GM21576 (cell line): ENCODE results near the gene ASB5.
"Not testable (repeated sequence)": the region's sequence is repeated elsewhere in the genome, so short reads cannot be mapped to it uniquely, and the experiment has no call there.

ENCODE experiments used
- ATAC-seq: cut with Tn5 transposase; IDR thresholded peaks from one replicate; pipeline ENCODE4 v1.9.1; 2021; ENCODE audit warnings: mild to moderate bottlenecking, moderate library complexity; ENCODE audit not compliant: unreplicated experiment

ASB5 gene

DNA sequence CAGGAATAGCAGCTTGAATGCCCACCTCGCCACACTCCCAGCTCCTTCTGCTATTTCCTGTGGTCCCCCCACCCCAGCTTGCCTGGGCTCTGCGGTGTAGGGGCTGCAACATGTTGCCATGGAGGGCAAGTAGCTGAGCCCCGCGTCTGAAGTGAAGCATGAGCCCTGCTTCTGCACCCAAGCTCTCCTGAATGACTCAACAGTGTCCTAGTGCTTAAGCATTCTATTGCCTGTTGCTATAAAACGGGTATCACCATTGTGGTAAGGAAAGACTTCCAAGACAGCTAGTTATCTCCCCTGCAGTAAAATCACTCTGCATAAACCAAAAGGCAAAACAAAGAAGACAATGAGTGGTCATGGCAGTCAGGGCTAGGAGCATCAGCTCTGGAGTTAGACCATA is 42.3 kb downstream of the ASB5 start:
- no peak for ATAC-seq

DNA sequence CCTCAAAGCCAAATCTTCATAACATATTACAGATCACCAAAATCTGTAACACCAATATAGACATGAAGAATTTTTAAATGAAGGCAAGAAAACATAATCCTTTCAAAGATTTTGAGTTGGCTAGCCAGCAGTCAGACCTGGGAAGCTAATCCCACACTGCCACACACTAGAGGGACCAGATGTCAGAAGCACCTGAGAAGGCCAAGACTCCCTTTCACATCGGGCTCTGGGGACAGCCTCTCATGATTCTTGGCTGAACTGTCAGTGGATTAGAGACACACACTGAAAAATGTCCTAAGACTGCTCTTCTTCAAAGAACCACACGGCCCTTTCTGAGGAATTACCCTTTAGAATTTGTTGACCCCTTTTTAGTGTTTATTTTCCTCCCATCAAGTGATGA is 45.5 kb downstream of the ASB5 start:
- ATAC-seq = no peak

DNA sequence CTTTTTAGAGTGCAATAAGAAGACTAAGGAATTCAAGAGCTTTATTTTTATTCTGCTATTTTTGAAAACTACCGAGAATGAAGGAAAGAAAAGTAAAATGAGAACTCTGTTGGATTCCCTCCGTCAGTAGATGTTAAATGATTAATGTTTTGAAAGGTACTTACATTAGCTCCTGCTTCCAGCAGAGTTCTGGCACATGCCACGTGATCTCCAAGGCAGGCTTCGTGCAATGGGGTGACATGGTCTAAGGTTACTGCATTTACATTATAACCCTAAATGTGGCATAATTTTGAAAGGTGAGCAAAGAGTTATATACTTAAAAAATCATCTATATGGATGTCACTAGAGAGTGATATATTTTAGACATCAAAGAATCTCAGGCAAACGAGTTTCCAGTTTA is 46.9 kb downstream of the ASB5 start:
- no peak for ATAC-seq

DNA sequence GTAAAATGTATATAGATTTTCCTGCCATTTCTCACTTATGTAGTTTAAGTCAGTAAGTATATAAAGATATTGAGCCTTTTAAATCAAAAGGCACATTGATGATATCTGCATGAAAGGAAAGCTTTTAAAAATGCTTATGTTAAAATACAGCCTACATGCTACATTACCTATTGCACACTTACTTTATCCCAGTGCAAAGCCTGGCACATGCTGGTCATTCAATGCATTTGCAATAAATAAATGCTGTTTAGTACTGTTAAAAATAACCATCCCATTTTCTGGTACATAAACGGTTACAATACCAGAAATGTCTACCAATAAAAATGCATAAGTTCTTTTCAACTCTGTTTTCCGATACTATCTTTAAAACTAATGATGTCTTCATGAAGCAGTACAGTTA is 51.5 kb downstream of the ASB5 start:
- no peak for ATAC-seq

DNA sequence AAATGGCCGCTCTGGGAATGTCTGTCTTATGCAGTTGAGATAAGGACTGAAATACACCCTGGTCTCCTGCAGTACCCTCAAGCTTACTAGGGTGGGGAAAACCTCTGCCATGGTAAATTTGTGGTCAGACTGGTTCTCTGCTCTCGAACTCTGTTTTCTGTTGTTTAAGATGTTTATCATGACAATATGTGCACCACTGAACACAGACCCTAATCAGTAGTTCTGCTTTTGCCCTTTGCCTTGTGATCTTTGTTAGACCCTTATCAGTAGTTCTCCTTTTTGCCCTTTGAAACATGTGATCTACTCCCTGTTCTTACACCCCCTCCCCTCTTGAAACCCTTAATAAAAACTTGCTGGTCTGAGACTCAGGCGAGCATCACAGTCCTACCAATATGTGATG is 56.7 kb downstream of the ASB5 start:
- ATAC-seq = not testable (repeated sequence)

DNA sequence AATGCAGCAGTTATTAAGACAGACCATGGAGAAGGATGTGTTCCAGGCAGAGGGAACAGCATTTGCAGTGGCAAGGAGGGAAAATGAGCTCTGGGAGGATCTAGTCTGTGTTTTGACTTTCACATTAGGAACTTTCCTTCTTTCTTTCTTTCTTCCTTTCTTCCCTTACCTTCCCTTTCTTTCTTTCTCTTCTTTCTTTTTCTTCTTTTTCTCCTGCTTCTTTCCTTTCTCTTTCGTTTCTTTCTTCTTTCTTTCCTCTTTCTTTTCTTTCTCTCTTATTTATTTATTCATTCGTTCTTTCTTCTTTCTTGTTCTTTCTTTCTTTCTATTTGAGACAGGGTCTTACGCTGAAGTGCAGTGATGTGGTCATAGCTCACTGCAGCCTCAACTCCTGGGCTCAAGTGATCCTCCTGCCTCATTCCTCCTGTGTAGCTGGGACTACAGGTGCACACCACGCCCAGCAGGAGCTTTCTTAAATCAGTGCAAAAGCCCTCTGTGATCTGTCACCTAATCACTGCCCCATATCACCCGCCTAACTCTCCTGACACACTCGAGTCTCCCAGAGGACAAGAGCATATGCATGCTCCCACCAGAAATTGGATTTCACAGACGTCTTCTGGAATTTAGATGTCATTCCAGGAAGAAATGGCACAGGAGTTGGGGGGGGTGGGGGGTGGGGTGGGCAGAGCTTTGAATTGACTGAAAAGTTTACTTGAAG is 58.3 kb downstream of the ASB5 start:
- no peak for ATAC-seq

DNA sequence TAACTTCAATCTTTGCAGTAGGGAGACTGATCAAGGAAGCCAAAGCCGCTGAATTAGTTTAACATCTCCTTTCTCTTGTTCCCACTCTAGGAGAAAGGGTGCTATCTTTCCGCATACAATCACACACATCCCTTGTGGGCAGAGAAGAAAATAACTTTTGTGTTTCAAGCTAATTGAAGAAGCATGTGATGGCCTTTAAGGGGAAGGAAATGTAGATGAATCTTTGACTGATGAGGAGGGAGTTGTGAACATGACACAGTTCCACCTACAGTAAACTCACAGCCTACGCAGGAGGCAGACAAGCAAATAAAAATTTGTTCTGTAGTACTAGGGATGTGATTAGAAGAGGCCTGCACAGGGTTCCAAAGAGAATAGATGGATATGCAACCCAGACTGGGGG is 58.9 kb downstream of the ASB5 start:
- ATAC-seq = no peak

DNA sequence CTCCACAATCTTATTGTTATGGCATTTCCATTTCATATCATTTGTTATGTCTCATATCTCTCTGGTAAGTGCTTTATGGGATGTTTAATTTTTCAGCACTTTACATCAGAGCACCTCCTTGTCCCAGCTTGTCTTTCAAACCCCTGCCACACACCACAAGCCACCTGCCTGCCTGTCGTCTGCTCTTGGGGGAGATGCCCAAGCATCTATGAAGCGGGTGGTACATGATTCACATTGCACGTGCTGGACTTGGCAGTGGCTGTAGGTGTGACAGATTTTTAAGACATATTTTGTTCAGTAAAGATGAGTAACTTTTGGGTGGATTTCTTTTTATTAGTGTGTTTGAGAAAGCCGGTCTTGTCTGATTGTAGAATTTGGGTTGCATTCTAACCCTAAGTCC is 59.5 kb downstream of the ASB5 start:
- no peak for ATAC-seq

DNA sequence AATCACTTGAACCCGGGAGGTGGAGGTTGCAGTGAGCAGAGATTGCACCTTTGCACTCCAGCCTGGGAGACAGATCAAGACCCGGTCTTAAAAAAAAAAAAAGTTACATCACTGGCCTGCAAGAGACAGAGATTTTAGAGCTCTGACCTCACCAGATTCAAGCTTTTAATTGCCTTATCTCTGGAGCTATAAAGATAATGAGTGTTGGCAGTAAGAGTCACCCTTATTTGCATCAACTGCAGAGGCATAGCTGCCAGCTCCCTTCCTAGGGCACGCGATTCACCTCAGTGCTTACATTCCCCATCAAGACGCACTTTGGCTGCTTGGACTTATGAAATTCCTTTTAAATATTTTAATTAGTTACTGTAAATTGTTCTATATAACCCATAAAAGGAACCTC is 61.2 kb downstream of the ASB5 start:
- ATAC-seq = no peak

DNA sequence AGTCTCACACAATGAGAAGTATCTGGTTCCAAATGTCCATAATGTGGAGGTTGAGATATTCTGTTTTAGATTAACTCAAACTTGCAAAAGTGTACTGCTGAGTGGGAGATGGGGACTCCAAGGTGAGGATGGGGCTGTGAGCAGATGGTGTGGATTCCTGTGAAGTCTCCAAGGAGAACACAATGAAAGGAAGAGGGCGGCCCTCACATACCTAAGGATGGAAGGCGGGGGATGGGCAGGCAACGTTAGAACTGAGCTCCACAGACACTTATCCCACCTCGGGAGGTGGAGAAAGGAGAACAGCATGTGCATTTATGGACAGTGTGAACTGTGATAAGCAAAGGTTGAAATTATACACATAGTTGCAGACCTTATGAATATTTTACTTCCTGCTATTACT is 63.7 kb downstream of the ASB5 start:
- no peak for ATAC-seq

DNA sequence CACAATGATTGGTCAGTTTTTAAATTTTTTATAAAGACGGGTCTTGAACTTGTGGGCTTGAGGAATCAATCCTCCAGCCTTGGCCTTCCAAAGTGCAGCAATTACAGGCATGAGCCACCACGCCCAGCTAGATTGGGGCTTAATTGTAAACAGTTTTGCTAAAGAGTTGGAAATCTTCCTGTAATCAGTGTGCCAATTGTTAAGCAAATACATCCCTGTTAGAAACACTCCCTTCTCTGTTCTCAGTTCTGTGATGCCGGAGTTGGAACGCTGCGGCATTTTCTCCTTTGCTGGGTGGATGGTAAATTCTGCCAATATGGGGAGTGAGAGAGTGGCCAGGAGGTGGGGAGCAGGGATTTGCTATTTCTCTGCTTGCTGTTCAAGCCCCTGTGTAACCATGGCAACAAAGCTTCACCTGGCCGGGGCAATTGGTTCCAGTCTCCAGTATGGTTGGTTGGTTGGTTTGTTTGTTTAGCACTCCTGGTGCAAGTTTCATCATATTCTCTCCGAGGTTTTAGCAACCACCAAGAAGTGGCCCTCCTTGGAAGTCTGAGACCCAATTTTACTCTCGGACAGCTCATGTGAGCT is 70.6 kb downstream of the ASB5 start:
- ATAC-seq = no peak

DNA sequence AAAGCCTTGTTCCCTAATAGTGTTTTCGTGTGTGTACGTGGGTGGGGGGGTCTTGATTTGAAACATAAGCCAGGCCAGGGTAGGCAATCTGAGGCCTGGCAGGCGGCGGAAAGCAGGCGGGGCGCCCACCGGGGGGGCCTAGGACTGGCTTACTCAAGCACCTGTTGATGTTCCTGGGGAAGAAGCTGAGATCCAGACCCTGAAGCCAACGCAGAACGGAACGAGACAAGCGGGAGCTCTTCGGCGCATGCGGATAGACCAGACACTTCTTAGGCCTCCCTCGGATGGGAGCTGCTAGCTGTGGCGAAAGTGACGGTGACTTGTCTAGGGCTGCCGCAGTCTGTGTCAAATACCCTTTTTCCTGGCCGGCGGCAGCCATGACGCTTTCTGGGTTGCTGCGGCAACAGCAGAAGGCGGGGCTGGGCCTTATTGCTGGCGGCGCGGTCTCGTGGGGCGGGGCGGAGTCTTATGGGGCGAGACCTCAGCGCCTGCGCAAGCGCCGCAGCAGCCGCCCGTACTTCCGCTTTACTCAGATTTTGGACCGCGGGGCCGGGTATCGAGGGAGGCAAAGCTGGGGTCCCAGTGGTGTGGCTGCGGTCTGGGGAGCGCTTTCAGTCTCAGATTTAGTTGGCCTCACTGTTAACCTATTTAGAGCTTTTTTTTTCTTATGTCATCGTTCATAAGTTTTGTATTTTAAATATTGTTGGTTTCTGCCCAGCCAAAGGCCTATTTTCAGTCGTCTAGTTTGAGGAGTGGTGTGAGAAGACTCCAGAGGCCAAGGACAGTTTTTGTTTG is 73.6 kb downstream of the ASB5 start, which contains the start of gene SPATA4:
TSS of gene SPATA4 (minus strand) at position 402 of the 795 bp plus-strand sequence. CDS start at position 379, 23 bp downstream.
- peak; percentile 98 for ATAC-seq

DNA sequence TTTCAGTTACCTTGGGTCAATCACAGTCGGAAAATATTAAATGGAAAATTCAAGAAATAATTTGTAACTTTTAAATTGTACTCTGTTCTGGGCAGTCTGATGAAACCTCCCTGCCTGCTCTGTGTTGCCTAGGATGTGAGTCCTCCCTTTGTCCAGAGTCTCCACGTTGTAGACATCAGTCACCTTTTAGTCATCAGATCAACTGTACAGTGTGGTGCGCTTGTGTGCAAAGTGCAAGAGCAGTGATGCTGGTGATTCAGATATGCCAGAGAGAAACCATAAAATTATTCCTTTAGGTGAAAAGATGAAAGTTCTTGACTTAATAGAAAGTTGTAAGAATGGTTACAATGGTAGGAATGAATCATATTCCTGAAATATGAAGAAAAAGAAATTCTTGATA is 75.1 kb downstream of the ASB5 start:
- no peak for ATAC-seq

DNA sequence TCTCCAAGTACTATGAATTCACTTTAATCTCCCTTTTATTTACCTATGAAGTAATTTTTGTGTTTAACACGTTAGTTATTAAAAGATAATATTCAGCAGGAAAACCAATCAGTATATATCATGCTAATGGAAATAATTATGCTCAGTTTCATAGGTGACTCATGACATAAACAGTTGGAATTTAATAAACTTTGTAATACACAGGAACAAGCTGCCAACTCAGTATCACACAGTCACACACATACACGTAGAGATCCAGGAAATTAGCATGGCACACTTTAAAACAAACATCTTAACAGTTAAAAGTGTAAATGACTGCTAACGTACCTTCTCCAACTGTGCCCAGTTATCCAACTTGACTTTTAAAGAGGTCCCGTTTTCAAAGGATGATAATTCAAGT is 75.9 kb downstream of the ASB5 start:
- ATAC-seq = no peak

DNA sequence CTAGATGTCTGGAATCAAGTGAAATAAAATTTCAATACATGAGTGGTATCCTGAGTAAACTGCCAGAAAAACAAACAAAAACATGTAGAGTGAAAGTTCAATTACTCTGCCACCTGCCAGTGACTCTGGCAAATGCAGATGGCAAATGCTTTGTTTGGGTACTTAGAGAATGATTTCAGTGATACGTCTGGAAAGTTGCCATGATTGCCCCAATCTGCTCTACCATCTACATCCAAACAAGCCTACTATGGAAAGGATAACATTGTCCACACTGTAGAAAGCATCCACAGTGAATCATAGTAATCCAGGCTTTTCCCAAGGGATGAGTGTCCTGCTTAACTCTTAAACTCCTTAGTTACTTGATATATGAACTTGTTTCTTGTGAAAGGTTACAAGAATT is 77.0 kb downstream of the ASB5 start:
- no peak for ATAC-seq

DNA sequence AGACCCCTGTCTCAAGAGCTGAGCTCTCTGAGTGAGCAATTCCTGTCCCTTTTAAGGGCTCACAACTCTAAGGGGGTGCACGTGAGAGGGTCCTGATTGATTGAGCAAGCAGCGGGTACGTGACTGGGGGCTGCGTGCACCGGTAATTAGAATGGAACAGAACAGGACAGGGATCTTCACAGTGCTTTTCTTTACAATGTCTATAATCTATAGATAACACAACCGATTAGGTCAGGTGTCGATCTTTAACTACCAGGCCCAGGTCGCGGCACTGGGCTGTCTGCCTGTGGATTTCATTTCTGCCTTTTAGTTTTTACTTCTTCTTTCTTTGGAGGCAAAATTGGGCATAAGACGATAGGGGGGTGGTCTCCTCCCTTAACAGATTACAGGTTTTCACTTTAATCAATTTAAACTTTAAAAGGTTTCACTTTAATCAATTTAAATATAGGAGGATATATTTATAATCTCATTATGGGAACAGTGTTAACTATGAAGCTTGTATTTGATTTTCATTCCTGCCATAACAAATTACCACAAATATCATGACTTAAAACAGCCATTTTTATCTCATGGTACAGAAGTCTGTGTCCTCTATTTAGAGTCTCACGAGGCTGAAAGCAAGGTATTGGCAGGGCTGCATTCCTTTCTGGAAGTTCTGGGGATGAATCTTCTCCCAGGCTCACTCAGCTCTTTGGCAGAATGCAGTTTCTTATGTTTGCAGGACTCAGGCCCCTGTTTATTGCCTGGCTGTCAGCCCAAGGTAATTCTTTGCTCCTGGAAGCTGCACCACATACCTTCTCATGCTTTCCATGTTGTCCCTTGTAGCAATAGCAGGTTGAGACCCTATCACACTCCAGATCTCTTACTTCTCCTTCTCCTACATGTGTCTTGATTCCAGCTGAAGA is 78.9 kb downstream of the ASB5 start:
- no peak for ATAC-seq

DNA sequence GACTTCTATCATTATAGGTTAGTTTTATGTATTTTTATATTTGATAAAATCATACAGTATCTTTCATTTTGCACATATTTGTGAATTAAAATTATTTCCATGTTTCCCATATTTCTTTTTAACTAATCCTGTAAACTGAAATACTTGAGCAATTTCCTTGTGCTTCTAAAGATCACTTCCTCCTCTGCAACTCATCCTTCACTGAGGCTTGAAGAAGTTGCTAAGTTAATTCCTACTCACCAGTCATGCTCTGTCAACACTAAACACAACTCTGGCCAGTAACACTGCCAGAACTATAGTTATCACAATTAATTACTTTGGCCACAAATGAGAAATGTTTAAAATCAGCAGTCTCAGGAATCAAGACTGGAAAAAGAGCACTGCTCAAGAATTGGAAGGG is 80.4 kb downstream of the ASB5 start:
- no peak for ATAC-seq

DNA sequence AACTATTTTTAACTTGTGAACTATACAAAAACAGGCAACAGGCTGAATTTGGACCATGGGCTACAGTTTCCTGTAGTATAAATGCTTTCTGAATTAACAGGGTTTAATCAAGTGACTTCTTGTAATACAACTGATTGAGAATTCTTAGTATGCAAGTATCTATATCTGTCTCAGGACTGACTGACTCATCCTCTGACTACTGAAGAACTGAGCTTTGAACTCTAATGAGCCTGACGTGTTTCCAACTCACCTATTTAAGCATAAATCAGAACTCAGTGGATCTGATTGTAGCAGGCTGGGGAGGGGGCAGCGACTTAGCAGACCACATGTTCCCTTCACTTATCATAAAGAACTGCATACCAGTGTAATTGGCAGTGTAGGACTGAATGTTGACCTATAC is 81.4 kb downstream of the ASB5 start:
- ATAC-seq = no peak

DNA sequence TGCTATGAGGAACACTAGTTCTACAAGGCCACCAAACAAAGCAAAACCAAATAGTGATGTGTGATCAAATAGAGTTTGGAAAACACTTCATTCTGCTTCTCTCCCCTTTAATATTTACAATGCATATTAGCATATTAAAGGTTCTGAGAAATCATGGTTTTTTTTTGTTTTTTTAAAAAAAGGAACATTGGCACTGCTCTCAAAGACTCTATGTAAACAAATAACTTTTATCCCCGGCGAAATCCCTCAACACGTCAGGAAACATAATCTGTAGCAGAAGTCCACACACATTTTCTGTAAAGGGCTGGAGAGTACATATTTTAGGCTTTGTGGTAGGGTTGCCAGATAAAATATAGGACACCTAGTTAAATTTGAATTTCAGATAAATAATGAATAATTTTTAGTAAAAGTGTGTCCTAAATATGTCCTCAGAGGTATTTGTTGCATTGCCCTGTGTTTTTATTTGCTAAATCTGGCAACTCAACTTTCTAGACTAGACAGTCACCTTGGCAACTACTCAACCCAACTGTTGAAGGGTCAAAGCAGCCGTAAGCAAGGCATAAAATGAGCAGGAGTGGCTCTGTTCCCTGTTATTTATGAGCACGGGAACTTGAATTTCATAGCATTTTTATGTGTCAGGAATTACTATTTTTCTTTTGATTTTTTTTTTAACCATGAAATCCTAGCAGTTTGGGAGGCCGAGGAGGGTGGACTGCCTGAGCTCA is 82.2 kb downstream of the ASB5 start:
- ATAC-seq = no peak

DNA sequence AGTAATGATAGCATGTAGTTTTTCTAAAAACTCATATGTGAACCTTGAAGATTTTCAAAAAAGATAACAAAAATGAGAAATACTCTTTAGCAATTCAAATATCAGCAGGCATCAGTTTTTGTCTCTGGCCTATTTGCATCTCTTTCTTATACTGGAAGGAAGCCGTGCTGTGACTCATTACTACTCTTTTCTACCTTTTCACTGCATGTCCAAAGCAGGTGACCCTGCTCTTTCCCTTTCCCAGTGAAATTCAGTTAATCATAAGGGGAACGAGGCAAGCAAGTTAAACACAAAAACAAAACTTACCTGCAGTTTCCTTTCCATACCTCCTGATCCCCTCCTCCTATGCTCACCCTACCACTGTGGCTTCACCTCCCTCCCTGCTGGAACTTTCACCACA is 83.0 kb downstream of the ASB5 start:
- no peak for ATAC-seq
